ENCODE results near the gene KLHL1. TPM values are rescaled to one million over a fixed set of nuclear protein-coding genes. Genes with fewer than 3 reads are reported as not detected.

The KLHL1 gene
- total RNA-seq, 4 donors from 2014 or later = not detected

- TF ChIP-seq POLR2A (IDR thresholded peaks at IDR 0.05) (no peak), CTCF (IDR thresholded peaks at IDR 0.05) (no peak)
- H3K27ac ChIP-seq = no peak overlapping the region
- H3K4me1 ChIP-seq = no peaks in the 10 kb centered on the region
- no peaks in the 10 kb centered on the region for H3K36me3 ChIP-seq
- no peak for DNase-seq
- no peak overlapping the region for H3K4me3 ChIP-seq
- H3K27me3 ChIP-seq = no peaks in the 10 kb centered on the region
- no peaks in the 10 kb centered on the region for H3K9me3 ChIP-seq
These were observed 346.7 kb downstream of the KLHL1 start for GRCh38 chr13:69761581-69761980.

DNA sequence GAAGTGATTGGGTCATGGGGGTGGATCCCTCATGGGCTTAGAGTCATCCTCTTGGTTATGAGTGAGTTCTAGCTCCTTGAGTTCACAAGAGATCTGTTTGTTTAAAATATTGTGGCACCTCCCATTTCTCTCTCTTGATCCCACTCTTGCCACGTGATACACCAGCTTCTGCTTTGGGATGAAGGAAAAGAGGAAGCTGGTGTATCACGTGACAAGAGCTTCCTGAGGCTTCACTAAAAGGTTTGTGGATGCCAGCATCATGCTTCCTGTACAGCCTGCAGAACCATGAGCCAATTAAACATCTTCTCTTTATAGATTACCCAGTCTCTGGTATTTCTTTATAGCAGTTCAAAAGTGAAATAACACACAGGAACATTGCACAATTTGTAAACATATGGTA is 353.2 kb downstream of the KLHL1 start:
- no peaks in the 10 kb centered on the region for H3K27me3 ChIP-seq
- no peak overlapping the region for H3K27ac ChIP-seq
- no peaks in the 10 kb centered on the region for H3K9me3 ChIP-seq
- H3K4me3 ChIP-seq = no peak overlapping the region
- no peaks in the 10 kb centered on the region for H3K4me1 ChIP-seq
- TF ChIP-seq CTCF (IDR thresholded peaks at IDR 0.05) (no peak), POLR2A (IDR thresholded peaks at IDR 0.05) (no peak)
- H3K36me3 ChIP-seq = no peaks in the 10 kb centered on the region
- no peak for DNase-seq

DNA sequence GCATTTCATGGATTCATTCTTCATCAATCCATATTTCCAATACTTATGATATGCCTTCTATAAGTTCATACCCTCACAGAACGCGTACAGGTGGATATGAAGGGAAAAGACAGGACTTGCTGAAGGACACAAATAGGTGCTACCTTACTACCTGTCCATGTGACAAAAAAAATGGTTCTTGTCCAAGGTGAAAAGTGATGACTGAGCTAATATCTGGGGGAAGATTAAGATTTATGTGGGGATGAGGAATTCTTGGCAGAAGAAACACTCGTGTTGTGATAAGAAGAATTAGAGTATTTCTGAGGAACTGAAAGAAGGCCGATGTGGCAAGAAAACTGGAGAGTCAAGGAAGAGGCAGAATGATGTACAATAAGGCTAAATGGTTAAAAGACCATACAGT is 357.0 kb downstream of the KLHL1 start:
- TF ChIP-seq CTCF (IDR thresholded peaks at IDR 0.05) = no peak
- no peak for TF ChIP-seq POLR2A (IDR thresholded peaks at IDR 0.05)
- H3K4me3 ChIP-seq = no peak overlapping the region
- H3K27ac ChIP-seq = no peak overlapping the region
- H3K27me3 ChIP-seq = no peaks in the 10 kb centered on the region
- no peaks in the 10 kb centered on the region for H3K9me3 ChIP-seq
- no peaks in the 10 kb centered on the region for H3K36me3 ChIP-seq
- no peak for DNase-seq
- H3K4me1 ChIP-seq = no peaks in the 10 kb centered on the region

DNA sequence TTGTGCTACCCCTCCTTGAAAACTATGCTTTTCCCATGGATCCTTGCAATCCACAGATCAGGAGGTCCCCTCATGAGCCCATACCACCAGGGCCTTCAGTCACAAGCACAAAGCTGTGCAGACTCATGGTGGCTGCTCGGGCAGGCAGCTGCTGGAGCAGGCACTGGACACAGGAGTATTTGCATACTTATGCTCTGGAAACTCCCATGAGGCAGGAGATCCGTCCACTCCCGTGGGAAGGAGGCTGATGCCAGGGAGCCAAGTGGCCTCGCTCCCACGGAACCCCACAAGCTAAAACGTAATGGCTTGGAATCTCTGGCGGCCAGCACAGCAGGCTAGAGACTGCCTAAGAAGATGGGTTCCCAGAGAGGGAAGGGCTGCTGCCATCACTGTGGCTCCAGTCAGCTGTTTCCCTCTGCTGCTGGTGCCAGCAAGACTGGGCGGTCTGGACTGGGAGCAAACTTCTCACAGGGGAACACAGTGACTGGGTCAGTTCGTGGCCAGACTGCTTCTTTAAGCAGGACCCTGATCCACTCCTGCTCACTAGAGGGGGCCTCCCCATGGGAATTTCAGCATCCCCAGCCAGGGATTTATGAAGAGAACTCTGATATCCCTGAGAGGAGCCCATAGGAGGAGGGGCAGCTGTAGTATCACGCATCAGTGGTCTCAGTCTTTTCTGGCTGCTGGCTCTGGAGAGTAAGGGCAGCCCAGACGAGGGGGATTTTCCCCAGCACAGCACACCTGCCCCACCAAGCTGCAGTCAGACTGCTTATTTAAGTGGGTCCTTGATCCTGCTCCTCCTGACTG is 370.9 kb downstream of the KLHL1 start:
- Histone ChIP-seq H3K36me3 (no peaks in the 10 kb centered on the region), H3K27ac (no peak overlapping the region), H3K9me3 (no peaks in the 10 kb centered on the region), H3K4me3 (no peak overlapping the region), H3K27me3 (no peaks in the 10 kb centered on the region), H3K4me1 (no peaks in the 10 kb centered on the region)
- no peak for DNase-seq
- TF ChIP-seq CTCF (IDR thresholded peaks at IDR 0.05) (no peak), POLR2A (IDR thresholded peaks at IDR 0.05) (no peak)

DNA sequence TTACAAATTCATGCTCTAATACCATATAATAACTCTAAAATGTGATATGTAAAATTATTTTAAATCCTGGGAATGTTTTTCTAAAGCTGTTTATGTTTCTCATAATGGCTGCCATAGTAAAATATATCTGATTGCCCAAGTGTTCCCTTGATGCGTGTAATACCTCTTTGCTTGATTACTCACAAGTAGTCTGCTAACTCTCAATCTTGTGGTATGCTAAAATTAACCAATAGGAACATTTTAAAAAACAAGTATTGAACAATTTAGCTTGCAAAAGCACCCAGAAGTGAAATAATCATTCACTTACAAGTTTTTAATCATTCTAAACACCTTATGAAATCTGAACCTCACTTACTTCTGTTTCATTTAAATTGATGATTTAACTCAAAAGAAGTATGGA is 386.6 kb downstream of the KLHL1 start:
- H3K36me3 ChIP-seq = no peaks in the 10 kb centered on the region
- no peak for DNase-seq
- no peak for TF ChIP-seq CTCF (IDR thresholded peaks at IDR 0.05)
- TF ChIP-seq POLR2A (IDR thresholded peaks at IDR 0.05) = no peak
- H3K4me3 ChIP-seq = no peak overlapping the region
- H3K27me3 ChIP-seq = no peaks in the 10 kb centered on the region
- H3K27ac ChIP-seq = no peak overlapping the region
- no peaks in the 10 kb centered on the region for H3K4me1 ChIP-seq
- no peaks in the 10 kb centered on the region for H3K9me3 ChIP-seq

Measured in Peyer's patch (tissue), 4 donors.